ENCODE measurements around the gene GGPS1.
"Not testable (repeated sequence)": the region's sequence is repeated elsewhere in the genome, so short reads cannot be mapped to it uniquely, and the experiment has no call there.

GGPS1 gene

DNA sequence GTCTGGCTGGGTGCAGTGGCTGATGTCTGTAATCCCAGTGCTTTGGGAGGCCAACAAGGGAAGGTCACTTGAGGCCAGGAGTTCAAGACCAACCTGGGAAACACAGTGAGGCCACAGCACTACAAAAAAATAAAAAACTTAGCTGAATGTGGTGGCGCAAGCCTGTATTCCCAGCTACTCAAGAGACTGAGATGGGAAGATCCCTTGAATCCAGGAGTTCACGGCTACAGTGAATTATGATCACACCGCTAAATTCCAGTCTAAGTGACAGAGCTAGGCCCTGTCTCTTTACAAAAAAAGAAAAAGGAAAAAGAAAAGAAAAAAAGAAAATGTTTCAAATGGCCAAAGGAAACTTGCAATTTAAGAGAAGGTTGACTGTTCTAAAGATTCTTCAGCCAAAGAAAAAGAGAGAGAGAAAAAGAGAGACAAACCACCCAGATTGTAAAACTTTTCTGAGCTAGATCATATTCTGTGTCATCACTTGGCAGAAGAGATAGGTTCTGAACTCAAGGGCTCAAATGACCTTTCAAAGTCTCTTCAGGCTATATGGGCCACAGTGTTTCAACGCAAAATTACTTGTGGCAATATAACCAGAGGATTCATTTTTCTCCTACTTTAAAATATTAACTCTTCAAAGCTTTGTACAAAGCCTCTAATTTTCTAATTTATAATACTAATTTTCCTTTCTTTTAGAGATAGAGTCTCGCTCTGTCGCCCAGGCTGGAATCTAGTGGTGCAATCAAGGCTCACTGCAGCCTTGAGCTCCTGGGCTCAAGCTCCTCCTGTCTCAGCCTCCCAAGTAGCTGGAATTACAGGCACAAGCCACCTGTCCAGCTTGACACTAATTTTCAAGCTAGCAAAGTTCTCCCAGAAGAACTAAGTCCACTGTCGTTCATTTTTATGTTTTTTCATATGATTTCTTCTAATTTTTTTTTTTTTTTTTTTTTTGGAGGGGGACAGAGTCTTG is 20.9 kb upstream of the GGPS1 start:
- TF ChIP-seq ZFX (IDR thresholded peaks at IDR 0.05; ENCODE audit: borderline replicate concordance): no peak
- TF ChIP-seq, protein P1, sequence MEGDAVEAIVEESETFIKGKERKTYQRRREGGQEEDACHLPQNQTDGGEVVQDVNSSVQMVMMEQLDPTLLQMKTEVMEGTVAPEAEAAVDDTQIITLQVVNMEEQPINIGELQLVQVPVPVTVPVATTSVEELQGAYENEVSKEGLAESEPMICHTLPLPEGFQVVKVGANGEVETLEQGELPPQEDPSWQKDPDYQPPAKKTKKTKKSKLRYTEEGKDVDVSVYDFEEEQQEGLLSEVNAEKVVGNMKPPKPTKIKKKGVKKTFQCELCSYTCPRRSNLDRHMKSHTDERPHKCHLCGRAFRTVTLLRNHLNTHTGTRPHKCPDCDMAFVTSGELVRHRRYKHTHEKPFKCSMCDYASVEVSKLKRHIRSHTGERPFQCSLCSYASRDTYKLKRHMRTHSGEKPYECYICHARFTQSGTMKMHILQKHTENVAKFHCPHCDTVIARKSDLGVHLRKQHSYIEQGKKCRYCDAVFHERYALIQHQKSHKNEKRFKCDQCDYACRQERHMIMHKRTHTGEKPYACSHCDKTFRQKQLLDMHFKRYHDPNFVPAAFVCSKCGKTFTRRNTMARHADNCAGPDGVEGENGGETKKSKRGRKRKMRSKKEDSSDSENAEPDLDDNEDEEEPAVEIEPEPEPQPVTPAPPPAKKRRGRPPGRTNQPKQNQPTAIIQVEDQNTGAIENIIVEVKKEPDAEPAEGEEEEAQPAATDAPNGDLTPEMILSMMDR (IDR thresholded peaks at IDR 0.05): no peak
- H3K27ac ChIP-seq: no peak overlapping the region

- H3K27ac ChIP-seq: not testable (repeated sequence)
These were observed 19.2 kb upstream of the GGPS1 start for GRCh38 chr1:235309206-235309605.

- TF ChIP-seq ZFX (IDR thresholded peaks at IDR 0.05; ENCODE audit: borderline replicate concordance): no peak
- TF ChIP-seq, protein P1 (IDR thresholded peaks at IDR 0.05): no peak
- H3K27ac ChIP-seq: no peak overlapping the region
These were observed 15.1 kb upstream of the GGPS1 start for GRCh38 chr1:235313262-235313661.

GRCh38 chr1:235313931-235314678 is 14.3 kb upstream of the GGPS1 start:
- H3K27ac ChIP-seq: no peak overlapping the region

DNA sequence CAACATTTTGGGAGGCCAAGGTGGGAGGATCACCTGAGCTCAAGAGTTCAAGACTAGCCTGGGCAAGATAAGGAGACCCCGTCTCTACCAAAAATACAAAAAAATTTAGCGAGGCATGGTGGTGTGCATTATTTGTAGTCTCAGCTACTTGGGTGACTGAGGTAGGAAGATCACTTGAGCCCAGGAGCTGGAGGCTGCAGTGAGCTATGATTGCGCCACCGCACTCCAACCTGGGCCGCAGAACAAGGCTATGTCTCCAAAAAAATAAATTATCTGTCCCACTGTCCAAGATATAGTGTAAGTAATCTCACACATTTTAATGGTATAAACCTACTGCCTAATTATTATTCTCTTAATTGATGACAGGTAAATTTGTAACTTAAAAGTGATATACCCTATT is 13.2 kb upstream of the GGPS1 start:
- TF ChIP-seq, protein P1 (IDR thresholded peaks at IDR 0.05): no peak
- TF ChIP-seq ZFX (IDR thresholded peaks at IDR 0.05; ENCODE audit: borderline replicate concordance): no peak
- no peak overlapping the region for H3K27ac ChIP-seq

More at GRCh38 chr1:235313931-235314678, 14.3 kb upstream of the GGPS1 start:
- TF ChIP-seq, protein P1 (IDR thresholded peaks at IDR 0.05): no peak
- no peak for TF ChIP-seq ZFX (IDR thresholded peaks at IDR 0.05; ENCODE audit: borderline replicate concordance)

GRCh38 chr1:235315735-235316134 is 12.6 kb upstream of the GGPS1 start:
- no peak overlapping the region for H3K27ac ChIP-seq
- TF ChIP-seq, protein P1 (IDR thresholded peaks at IDR 0.05): peak; percentile 28; the same call in 1 of the 2 replicates
- no peak for TF ChIP-seq ZFX (IDR thresholded peaks at IDR 0.05; ENCODE audit: borderline replicate concordance)

DNA sequence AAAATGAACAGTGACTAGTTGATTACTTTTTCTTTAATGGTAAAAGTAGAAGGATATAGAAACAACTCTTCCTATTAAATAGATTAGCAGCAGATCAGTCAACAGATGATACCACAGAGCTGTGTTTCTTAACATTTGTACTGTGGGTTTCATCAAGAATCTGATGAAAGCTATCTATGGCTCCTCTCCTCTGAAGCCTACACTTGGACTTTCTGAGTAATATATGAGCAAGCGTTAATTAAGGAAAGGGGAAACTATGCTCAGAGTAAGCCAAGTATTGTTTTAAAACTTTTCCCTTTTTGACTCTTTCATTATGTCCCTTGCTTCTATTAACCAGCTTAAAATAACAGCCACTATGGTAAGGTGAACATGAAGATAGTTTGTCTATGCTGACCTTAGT is 11.2 kb upstream of the GGPS1 start:
- TF ChIP-seq ZFX (IDR thresholded peaks at IDR 0.05; ENCODE audit: borderline replicate concordance): no peak
- TF ChIP-seq, protein P1 (IDR thresholded peaks at IDR 0.05): no peak
- H3K27ac ChIP-seq: no peak overlapping the region
